ENCODE results near the gene TSPY8.
"Not testable (repeated sequence)": the region's sequence is repeated elsewhere in the genome, so short reads cannot be mapped to it uniquely, and the experiment has no call there.

TSPY8 gene, protein sequence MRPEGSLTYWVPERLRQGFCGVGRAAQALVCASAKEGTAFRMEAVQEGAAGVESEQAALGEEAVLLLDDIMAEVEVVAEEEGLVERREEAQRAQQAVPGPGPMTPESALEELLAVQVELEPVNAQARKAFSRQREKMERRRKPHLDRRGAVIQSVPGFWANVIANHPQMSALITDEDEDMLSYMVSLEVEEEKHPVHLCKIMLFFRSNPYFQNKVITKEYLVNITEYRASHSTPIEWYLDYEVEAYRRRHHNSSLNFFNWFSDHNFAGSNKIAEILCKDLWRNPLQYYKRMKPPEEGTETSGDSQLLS

DNA sequence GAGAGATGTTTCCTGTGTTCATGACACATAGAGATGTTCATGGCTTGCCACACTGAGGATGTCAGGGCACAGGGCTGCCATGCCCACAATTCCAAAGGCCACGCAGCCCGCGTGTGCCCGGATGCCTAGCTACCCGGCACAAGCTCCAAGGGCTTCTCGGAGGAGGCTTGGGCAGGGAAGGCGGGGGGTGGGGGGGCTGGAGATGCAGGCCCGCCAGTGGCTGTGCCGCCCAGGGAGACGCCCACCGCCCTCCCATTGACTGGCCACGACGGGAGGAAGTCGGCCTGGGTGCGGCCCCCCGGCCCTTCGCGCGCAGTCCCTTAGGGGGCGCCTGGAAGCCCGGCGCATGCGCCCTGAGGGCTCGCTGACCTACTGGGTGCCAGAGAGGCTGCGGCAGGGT is at the start of gene TSPY8:
TSPY8 (plus strand) TSS at position 301 of the 400 bp plus-strand sequence; CDS start at position 347, 46 bp downstream.
- DNase-seq = not testable (repeated sequence)

DNA sequence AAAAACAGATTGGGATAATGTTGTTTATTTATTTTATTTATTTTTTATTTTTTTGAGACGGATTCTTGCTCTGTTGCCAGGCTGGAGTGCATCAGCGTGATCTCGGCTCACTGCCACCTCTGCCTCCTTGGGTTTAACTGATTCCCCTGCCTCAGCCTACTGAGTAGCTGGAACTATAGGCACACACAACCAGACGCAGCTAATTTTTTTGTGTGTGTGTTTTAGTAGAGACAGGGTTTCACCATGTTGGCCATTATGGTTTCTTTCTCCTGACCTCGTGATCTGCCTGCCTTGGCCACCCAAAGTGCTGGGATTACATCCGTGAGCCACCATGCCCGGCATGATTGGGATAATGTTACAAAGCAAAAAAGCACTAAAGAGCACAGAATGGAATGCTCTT is 36.6 kb upstream of the TSPY8 start:
- DNase-seq = no peak

- DNase-seq = not testable (repeated sequence)
Measured at GRCh38 chrY:9337164-9337563, 20.4 kb upstream of the TSPY8 start, which contains the start of gene TSPY4. TSS of gene TSPY4 (plus strand) at chrY:9337464. CDS start at chrY:9337510, 46 bp downstream.

- not testable (repeated sequence) for DNase-seq
Measured at GRCh38 chrY:9396527-9396926, 38.9 kb downstream of the TSPY8 start.

DNA sequence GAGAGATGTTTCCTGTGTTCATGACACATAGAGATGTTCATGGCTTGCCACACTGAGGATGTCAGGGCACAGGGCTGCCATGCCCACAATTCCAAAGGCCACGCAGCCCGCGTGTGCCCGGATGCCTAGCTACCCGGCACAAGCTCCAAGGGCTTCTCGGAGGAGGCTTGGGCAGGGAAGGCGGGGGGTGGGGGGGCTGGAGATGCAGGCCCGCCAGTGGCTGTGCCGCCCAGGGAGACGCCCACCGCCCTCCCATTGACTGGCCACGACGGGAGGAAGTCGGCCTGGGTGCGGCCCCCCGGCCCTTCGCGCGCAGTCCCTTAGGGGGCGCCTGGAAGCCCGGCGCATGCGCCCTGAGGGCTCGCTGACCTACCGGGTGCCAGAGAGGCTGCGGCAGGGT is 40.5 kb downstream of the TSPY8 start, which contains the start of gene TSPY3:
TSPY3 (plus strand) TSS at position 301 of the 400 bp plus-strand sequence; CDS start at position 347, 46 bp downstream.
- not testable (repeated sequence) for DNase-seq
